Liver (tissue), 9 donors: ENCODE results near the gene HSP90AA1. TPM values are rescaled to one million over a fixed set of nuclear protein-coding genes. Genes with fewer than 3 reads are reported as not detected.

Experiments used
- DNase-seq: peaks from one replicate; pipeline ENCODE4 v3.0.0-alpha.2; 2017; ENCODE audit warnings: low spot score
- H3K27ac ChIP-seq, 2 donors: one replicate each; pipeline ENCODE4 v1.7.0; 2013; ENCODE audit warnings: inconsistent platforms in 2 of 2, low read length in 2 of 2, control low read depth in 1 of 2, low read depth in 1 of 2, mild to moderate bottlenecking in 1 of 2
- H3K27me3 ChIP-seq, 4 donors: one replicate each; pipeline versions ENCODE4 v1.6.1 to v1.7.0; 2013; ENCODE audit warnings: low read length in 3 of 4, inconsistent platforms in 1 of 4, mild to moderate bottlenecking in 1 of 4, moderate library complexity in 1 of 4; ENCODE audit not compliant: control insufficient read depth in 4 of 4, insufficient read depth in 4 of 4
- H3K36me3 ChIP-seq, 4 donors: one replicate each; pipeline versions ENCODE4 v1.6.1 to v1.7.0; 2013; ENCODE audit warnings: low read length in 3 of 4, mild to moderate bottlenecking in 3 of 4, low read depth in 1 of 4, moderate library complexity in 1 of 4; ENCODE audit not compliant: control insufficient read depth in 4 of 4, insufficient read depth in 3 of 4
- H3K4me1 ChIP-seq, 4 donors: one replicate each; pipeline versions ENCODE4 v1.6.1 to v1.7.0; 2013; ENCODE audit warnings: low read length in 3 of 4, mild to moderate bottlenecking in 3 of 4, moderate library complexity in 1 of 4; ENCODE audit not compliant: control insufficient read depth in 4 of 4, insufficient read depth in 4 of 4
- H3K4me3 ChIP-seq, 3 donors: one replicate each; pipeline versions ENCODE4 v1.6.1 to v1.7.0; 2013; ENCODE audit warnings: low read length in 3 of 3, control low read depth in 1 of 3, low read depth in 1 of 3, mild to moderate bottlenecking in 1 of 3
- H3K9ac ChIP-seq, 2 donors: one replicate each; pipeline ENCODE4 v1.7.0; 2013; ENCODE audit warnings: low read length in 2 of 2, mild to moderate bottlenecking in 2 of 2, moderate library complexity in 2 of 2, control low read depth in 1 of 2, low read depth in 1 of 2
- H3K9me3 ChIP-seq, 4 donors: one replicate each; pipeline versions ENCODE4 v1.6.1 to v1.7.0; 2013; ENCODE audit warnings: low read length in 3 of 4; ENCODE audit not compliant: control insufficient read depth in 4 of 4
- EGR1 ChIP-seq, 2 donors: IDR thresholded peaks; 2 replicates each; pipeline ENCODE4 v1.6.1; 2016 to 2018; ENCODE audit warnings: antibody characterized with exemption in 2 of 2, low read depth in 2 of 2
- FOXA2 ChIP-seq: IDR thresholded peaks from 2 replicates; pipeline ENCODE4 v1.6.1; 2016; ENCODE audit warnings: antibody characterized with exemption
- GABPA ChIP-seq, 2 donors: IDR thresholded peaks in 1 of 2; conservative IDR thresholded peaks in 1 of 2; 2 replicates each; pipeline ENCODE4 v1.6.1; 2016; ENCODE audit warnings: antibody characterized with exemption in 2 of 2, mild to moderate bottlenecking in 1 of 2, moderate library complexity in 1 of 2
- JUND ChIP-seq, 2 donors: IDR thresholded peaks; 2 replicates each; pipeline ENCODE4 v1.6.1; 2016; ENCODE audit warnings: antibody characterized with exemption in 2 of 2
- TAF1 ChIP-seq: conservative IDR thresholded peaks from 2 replicates; pipeline ENCODE4 v1.6.1; 2016; ENCODE audit warnings: antibody characterized with exemption, mild to moderate bottlenecking
- YY1 ChIP-seq: IDR thresholded peaks from 2 replicates; pipeline ENCODE4 v1.6.1; 2016; ENCODE audit warnings: antibody characterized with exemption, mild to moderate bottlenecking
- WGBS: extraction: QIAGEN DNeasy Blood & Tissue Kit; methylation state at CpG from one replicate; pipeline ENCODE4 v1.1.7; 2013; 5-methylcytosine and 5-hydroxymethylcytosine counted together
- polyA plus RNA-seq, 2 donors: library from polyadenylated mRNA; stranded (reverse) in 1 of 2; unstranded in 1 of 2; fragments of 200-250 nt in 1 of 2; fragments of >200 nt in 1 of 2; fragmentation: Nextera tagmentation in 1 of 2; extraction: Ambion mirVana in 1 of 2; gene quantifications; one replicate each; pipeline versions ENCODE4 v1.2.1 to v1.2.3, GENCODE V29; 2013 to 2015
- total RNA-seq, 2 donors: library from RNA; depleted of rRNA; stranded (reverse); fragments of >200 nt; gene quantifications; one replicate each; pipeline ENCODE4 v1.2.3, GENCODE V29; 2014
- TF ChIP-seq, protein P1 (sequence below): IDR thresholded peaks from 2 replicates; pipeline ENCODE4 v1.6.1; 2016; ENCODE audit warnings: antibody characterized with exemption
- TF ChIP-seq, protein P2 (sequence below): IDR thresholded peaks from 2 replicates; pipeline ENCODE4 v1.6.1; 2016; ENCODE audit warnings: antibody characterized with exemption
- TF ChIP-seq, protein P3 (sequence below): fragments of 150-350 bp; IDR thresholded peaks from 2 replicates; pipeline ENCODE4 v1.5.1; 2017; ENCODE audit warnings: improper control_type of control experiment, low read depth, low read length; ENCODE audit not compliant: missing input control
- TF ChIP-seq, protein P4 (sequence below): IDR thresholded peaks from 2 replicates; pipeline ENCODE4 v1.6.1; 2016; ENCODE audit warnings: antibody characterized with exemption, mild to moderate bottlenecking
- donor health status: healthy.
- donor health status: healthy.
- donor health status: healthy.
- donor health status: healthy.
- donor health status: healthy.

Gene HSP90AA1
- total and polyA plus RNA-seq, 4 donors = 174 to 386 (median 287) TPM

DNA sequence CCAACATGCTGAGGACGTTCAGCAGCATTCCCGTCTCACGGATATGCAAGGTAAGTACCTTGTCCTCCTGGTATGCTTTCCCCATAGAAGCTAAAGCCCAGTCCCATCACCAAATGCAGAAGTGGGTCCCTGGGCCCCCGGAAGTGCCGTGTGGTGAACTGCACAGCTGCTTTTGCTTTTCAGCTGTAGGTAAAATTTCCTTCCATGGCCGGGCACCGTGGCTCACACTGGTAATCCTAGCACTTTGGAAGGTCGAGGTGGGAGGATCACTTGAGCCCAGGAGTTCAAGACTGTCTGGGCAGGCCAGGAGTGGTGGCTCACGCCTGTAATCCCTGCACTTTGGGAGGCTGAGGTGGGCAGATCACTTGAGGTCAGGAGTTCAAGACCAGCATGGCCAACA lies 44.1 kb downstream of the HSP90AA1 start:
- no peak for DNase-seq
- TF ChIP-seq, protein P1, sequence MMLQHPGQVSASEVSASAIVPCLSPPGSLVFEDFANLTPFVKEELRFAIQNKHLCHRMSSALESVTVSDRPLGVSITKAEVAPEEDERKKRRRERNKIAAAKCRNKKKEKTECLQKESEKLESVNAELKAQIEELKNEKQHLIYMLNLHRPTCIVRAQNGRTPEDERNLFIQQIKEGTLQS = no peak
- no peak for TF ChIP-seq YY1
- no peak for TF ChIP-seq JUND (IDR thresholded peaks at IDR 0.05)
- TF ChIP-seq TAF1 = no peak
- TF ChIP-seq GABPA (IDR thresholded peaks at IDR 0.05 in 1 of 2, conservative IDR thresholded peaks at IDR 0.05 in 1 of 2) = no peak
- TF ChIP-seq FOXA2 = no peak
- TF ChIP-seq EGR1 (IDR thresholded peaks at IDR 0.05; ENCODE audit: low read depth in 2 of 2) = no peak
- TF ChIP-seq, protein P2, sequence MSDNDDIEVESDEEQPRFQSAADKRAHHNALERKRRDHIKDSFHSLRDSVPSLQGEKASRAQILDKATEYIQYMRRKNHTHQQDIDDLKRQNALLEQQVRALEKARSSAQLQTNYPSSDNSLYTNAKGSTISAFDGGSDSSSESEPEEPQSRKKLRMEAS = no peak
- TF ChIP-seq, protein P3, sequence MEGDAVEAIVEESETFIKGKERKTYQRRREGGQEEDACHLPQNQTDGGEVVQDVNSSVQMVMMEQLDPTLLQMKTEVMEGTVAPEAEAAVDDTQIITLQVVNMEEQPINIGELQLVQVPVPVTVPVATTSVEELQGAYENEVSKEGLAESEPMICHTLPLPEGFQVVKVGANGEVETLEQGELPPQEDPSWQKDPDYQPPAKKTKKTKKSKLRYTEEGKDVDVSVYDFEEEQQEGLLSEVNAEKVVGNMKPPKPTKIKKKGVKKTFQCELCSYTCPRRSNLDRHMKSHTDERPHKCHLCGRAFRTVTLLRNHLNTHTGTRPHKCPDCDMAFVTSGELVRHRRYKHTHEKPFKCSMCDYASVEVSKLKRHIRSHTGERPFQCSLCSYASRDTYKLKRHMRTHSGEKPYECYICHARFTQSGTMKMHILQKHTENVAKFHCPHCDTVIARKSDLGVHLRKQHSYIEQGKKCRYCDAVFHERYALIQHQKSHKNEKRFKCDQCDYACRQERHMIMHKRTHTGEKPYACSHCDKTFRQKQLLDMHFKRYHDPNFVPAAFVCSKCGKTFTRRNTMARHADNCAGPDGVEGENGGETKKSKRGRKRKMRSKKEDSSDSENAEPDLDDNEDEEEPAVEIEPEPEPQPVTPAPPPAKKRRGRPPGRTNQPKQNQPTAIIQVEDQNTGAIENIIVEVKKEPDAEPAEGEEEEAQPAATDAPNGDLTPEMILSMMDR = no peak
- WGBS = 96% methylated on average over 9 of the region's 9 CpGs

DNA sequence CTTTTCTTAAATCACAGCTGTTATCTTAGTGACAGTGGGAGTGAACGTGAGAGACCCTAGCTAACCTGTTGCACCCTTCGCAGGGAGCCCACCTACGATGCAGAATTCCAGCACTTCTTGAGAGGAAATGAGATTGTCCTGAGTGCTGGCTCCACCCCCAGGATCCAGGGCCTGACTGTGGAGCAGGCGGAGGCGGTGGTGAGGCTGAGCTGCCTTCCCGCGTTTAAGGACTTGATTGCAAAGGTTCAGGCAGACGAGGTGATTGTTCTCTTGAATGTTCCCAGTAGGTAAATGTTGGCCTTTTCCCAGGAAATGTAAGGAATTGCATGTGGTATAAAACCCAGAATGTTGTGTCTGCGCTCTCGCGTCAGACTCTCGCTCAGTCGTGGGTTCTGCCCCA lies 46.7 kb downstream of the HSP90AA1 start:
- Histone ChIP-seq H3K36me3 (peaks cover 17 to 96% (median 83%) of the 10 kb centered on the region in 4 donors), H3K9ac (no peak overlapping the region), H3K27ac (no peak overlapping the region), H3K4me1 (no peaks in the 10 kb centered on the region), H3K9me3 (no peaks in the 10 kb centered on the region), H3K27me3 (no peaks in the 10 kb centered on the region), H3K4me3 (no peak overlapping the region)
- no peak for DNase-seq
- TF ChIP-seq, protein P3 = no peak
- TF ChIP-seq, protein P4, sequence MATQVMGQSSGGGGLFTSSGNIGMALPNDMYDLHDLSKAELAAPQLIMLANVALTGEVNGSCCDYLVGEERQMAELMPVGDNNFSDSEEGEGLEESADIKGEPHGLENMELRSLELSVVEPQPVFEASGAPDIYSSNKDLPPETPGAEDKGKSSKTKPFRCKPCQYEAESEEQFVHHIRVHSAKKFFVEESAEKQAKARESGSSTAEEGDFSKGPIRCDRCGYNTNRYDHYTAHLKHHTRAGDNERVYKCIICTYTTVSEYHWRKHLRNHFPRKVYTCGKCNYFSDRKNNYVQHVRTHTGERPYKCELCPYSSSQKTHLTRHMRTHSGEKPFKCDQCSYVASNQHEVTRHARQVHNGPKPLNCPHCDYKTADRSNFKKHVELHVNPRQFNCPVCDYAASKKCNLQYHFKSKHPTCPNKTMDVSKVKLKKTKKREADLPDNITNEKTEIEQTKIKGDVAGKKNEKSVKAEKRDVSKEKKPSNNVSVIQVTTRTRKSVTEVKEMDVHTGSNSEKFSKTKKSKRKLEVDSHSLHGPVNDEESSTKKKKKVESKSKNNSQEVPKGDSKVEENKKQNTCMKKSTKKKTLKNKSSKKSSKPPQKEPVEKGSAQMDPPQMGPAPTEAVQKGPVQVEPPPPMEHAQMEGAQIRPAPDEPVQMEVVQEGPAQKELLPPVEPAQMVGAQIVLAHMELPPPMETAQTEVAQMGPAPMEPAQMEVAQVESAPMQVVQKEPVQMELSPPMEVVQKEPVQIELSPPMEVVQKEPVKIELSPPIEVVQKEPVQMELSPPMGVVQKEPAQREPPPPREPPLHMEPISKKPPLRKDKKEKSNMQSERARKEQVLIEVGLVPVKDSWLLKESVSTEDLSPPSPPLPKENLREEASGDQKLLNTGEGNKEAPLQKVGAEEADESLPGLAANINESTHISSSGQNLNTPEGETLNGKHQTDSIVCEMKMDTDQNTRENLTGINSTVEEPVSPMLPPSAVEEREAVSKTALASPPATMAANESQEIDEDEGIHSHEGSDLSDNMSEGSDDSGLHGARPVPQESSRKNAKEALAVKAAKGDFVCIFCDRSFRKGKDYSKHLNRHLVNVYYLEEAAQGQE = no peak
- 94% methylated on average over 13 of the region's 13 CpGs for WGBS

More for the DNA sequence above, 44.1 kb downstream of the HSP90AA1 start:
- no peaks in the 10 kb centered on the region for H3K9me3 ChIP-seq
- H3K36me3 ChIP-seq = peaks cover 21 to 75% (median 67%) of the 10 kb centered on the region in 4 donors
- H3K4me3 ChIP-seq = no peak overlapping the region
- no peak overlapping the region for H3K27ac ChIP-seq
- H3K4me1 ChIP-seq = no peaks in the 10 kb centered on the region
- no peaks in the 10 kb centered on the region for H3K27me3 ChIP-seq
- H3K9ac ChIP-seq = no peak overlapping the region
